HG03135 (cell line): ENCODE results near the gene RSPRY1.
A peak's percentile ranks its signal among the peaks of the same experiment; 100 is the strongest.

Experiments
- ATAC-seq: cut with Tn5 transposase; IDR thresholded peaks from one replicate; pipeline ENCODE4 v1.9.1; 2021; ENCODE audit warnings: mild to moderate bottlenecking, moderate library complexity; ENCODE audit not compliant: unreplicated experiment

The RSPRY1 gene

GRCh38 chr16:57185945-57186871 lies at the start of gene RSPRY1, which contains the start of gene PSME3IP1:
TSS of gene RSPRY1 (plus strand) at chr16:57186329. CDS start at chr16:57204659, 18,330 bp downstream.
TSS of gene PSME3IP1 (minus strand) at chr16:57186039. CDS start at chr16:57173854, 12,185 bp downstream.
- peak; percentile 81 for ATAC-seq

- no peak for ATAC-seq
Measured at GRCh38 chr16:57137043-57137442, 49.1 kb upstream of the RSPRY1 start.

GRCh38 chr16:57137566-57138273 lies 48.4 kb upstream of the RSPRY1 start:
- ATAC-seq = no peak

- ATAC-seq = no peak
Measured at GRCh38 chr16:57138281-57138935, 47.7 kb upstream of the RSPRY1 start.

- ATAC-seq = no peak
Measured at GRCh38 chr16:57140931-57141668, 45.0 kb upstream of the RSPRY1 start.

GRCh38 chr16:57141822-57142631 lies 44.1 kb upstream of the RSPRY1 start:
- ATAC-seq = no peak

- no peak for ATAC-seq
Measured at GRCh38 chr16:57143149-57143921, 42.8 kb upstream of the RSPRY1 start.

- ATAC-seq = no peak
Measured at GRCh38 chr16:57144027-57144426, 42.1 kb upstream of the RSPRY1 start.

- ATAC-seq = no peak
Measured at GRCh38 chr16:57145046-57146021, 40.8 kb upstream of the RSPRY1 start.

- no peak for ATAC-seq
Measured at GRCh38 chr16:57146040-57146647, 40.0 kb upstream of the RSPRY1 start.

GRCh38 chr16:57146735-57147134 lies 39.4 kb upstream of the RSPRY1 start:
- no peak for ATAC-seq

GRCh38 chr16:57147381-57148221 lies 38.5 kb upstream of the RSPRY1 start:
- ATAC-seq = no peak

- ATAC-seq = no peak
Measured at GRCh38 chr16:57148481-57148880, 37.6 kb upstream of the RSPRY1 start.

- ATAC-seq = no peak
Measured at GRCh38 chr16:57149391-57149790, 36.7 kb upstream of the RSPRY1 start.

- no peak for ATAC-seq
Measured at GRCh38 chr16:57150682-57151330, 35.3 kb upstream of the RSPRY1 start.

- ATAC-seq = no peak
Measured at GRCh38 chr16:57151369-57151768, 34.8 kb upstream of the RSPRY1 start.
